DND-41 (cell line): ENCODE measurements around the gene C6orf132.

Source experiments
- ATAC-seq: fragments of 200-7000 bp; cut with Tn5 transposase; 3 replicates; pipeline ENCODE4 v1.9.1; 2021; ENCODE audit warnings: low read depth; ENCODE audit not compliant: insufficient read depth
- DNase-seq: peaks from one replicate; pipeline ENCODE4 v3.0.0-alpha.2; 2020
- H2AFZ ChIP-seq: 2 replicates; pipeline ENCODE4 v1.6.0; 2012; ENCODE audit warnings: low read depth, low read length
- H3K27ac ChIP-seq: 2 replicates; pipeline ENCODE4 v1.5.1; 2012; ENCODE audit warnings: low read length, inconsistent platforms
- H3K27me3 ChIP-seq: fragments of 200-600 bp; sonication (generic); 2 replicates; pipeline ENCODE4 v1.6.0; 2012; ENCODE audit warnings: low read length, mild to moderate bottlenecking, inconsistent platforms; ENCODE audit not compliant: insufficient read depth, poor library complexity
- H3K36me3 ChIP-seq: 2 replicates; pipeline ENCODE4 v1.5.1; 2012; ENCODE audit warnings: low read length, inconsistent platforms; ENCODE audit not compliant: insufficient read depth
- H3K4me1 ChIP-seq: 2 replicates; pipeline ENCODE4 v1.5.1; 2012; ENCODE audit warnings: mild to moderate bottlenecking, low read length; ENCODE audit not compliant: insufficient read depth
- H3K4me2 ChIP-seq: 2 replicates; pipeline ENCODE4 v1.6.0; 2012; ENCODE audit warnings: mild to moderate bottlenecking, moderate library complexity, low read length, inconsistent platforms; ENCODE audit not compliant: insufficient read depth
- H3K4me3 ChIP-seq, 2 experiments: fragments of 200-600 bp in 1 of 2; shearing (Covaris generic) in 1 of 2; 2 replicates each; pipeline ENCODE4 v1.5.1; 2012 to 2016; ENCODE audit warnings: inconsistent platforms in 2 of 2, low read length in 2 of 2, mild to moderate bottlenecking in 2 of 2, low read depth in 1 of 2, moderate library complexity in 1 of 2
- H3K79me2 ChIP-seq: 2 replicates; pipeline ENCODE4 v1.6.0; 2012; ENCODE audit warnings: low read length, inconsistent platforms; ENCODE audit not compliant: insufficient read depth
- H3K9ac ChIP-seq: 2 replicates; pipeline ENCODE4 v1.6.0; 2012; ENCODE audit warnings: low read depth, mild to moderate bottlenecking, inconsistent platforms, low read length, moderate library complexity
- H3K9me3 ChIP-seq: 2 replicates; pipeline ENCODE4 v1.5.1; 2012; ENCODE audit warnings: low read length, moderate library complexity, mild to moderate bottlenecking, inconsistent platforms; ENCODE audit not compliant: insufficient read depth, severe bottlenecking
- H4K20me1 ChIP-seq: 2 replicates; pipeline ENCODE4 v1.6.0; 2012; ENCODE audit warnings: low read length; ENCODE audit not compliant: insufficient read depth
- CTCF ChIP-seq: IDR thresholded peaks from 2 replicates; pipeline ENCODE4 v1.5.1; 2012; ENCODE audit warnings: borderline replicate concordance, low read length, moderate library complexity, mild to moderate bottlenecking; ENCODE audit not compliant: poor library complexity, severe bottlenecking; ENCODE audit errors: extremely low read depth
- EZH2 ChIP-seq: IDR thresholded peaks from 3 replicates; pipeline ENCODE4 v1.6.1; 2012; ENCODE audit warnings: borderline replicate concordance, low read depth, mild to moderate bottlenecking, moderate library complexity, low read length, inconsistent platforms; ENCODE audit not compliant: severe bottlenecking

The C6orf132 gene

GRCh38 chr6:42148058-42148457 lies 5.6 kb upstream of the C6orf132 start:
- Histone ChIP-seq H3K9me3 (no peaks in the 10 kb centered on the region), H3K4me1 (no peaks in the 10 kb centered on the region), H3K36me3 (no peaks in the 10 kb centered on the region), H3K4me3 (no peak overlapping the region), H3K9ac (no peak overlapping the region), H3K27me3 (no peaks in the 10 kb centered on the region), H3K79me2 (no peaks in the 10 kb centered on the region), H2AFZ (no peak overlapping the region), H3K27ac (no peak overlapping the region), H3K4me2 (no peak overlapping the region), H4K20me1 (no peaks in the 10 kb centered on the region)
- DNase-seq (no peak), ATAC-seq (no peak)
- no peak for TF ChIP-seq CTCF
- no peak for TF ChIP-seq EZH2

- ATAC-seq = no peak
- Histone ChIP-seq H3K4me2 (no peak overlapping the region), H3K4me3 (no peak overlapping the region)
These were observed 4.7 kb upstream of the C6orf132 start for GRCh38 chr6:42147138-42147562.

DNA sequence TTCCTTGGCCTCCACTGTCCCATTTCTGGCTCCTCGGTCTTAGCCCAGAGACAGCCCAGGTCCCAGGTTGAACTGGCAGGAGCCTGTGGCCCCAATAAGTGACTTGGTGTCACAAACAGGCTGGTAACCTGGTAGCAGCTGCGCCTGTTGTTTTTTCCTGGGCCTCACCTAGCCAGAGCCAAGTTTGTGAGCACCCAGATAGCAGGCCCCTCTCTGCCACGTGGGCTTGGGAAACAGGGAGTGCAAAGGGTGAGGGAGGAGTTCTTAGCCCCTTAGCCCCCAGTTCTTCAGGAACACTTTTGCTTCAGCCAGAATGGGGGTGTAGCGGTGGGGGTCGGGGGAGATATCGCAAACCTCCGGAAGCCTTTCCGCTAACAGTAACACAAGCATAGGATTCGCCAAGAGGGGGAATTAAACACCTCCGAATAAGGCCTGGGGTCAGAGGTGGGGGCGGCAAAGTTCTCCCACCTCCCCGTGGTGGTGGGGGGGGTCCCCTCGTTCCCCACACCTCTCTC lies 760 bp downstream of the C6orf132 start:
- H4K20me1 ChIP-seq = no peaks in the 10 kb centered on the region
- H3K27me3 ChIP-seq = no peaks in the 10 kb centered on the region
- no peak for TF ChIP-seq CTCF
- no peak for TF ChIP-seq EZH2
- H3K4me1 ChIP-seq = no peaks in the 10 kb centered on the region
- H3K27ac ChIP-seq = no peak overlapping the region
- no peak overlapping the region for H2AFZ ChIP-seq
- no peaks in the 10 kb centered on the region for H3K79me2 ChIP-seq
- no peak overlapping the region for H3K9ac ChIP-seq
- H3K9me3 ChIP-seq = no peaks in the 10 kb centered on the region
- DNase-seq (no peak), ATAC-seq (no peak)
- no peak overlapping the region for H3K4me3 ChIP-seq
- no peak overlapping the region for H3K4me2 ChIP-seq
- H3K36me3 ChIP-seq = no peaks in the 10 kb centered on the region

More at GRCh38 chr6:42147138-42147562, 4.7 kb upstream of the C6orf132 start:
- H3K9me3 ChIP-seq = no peaks in the 10 kb centered on the region
- H3K4me1 ChIP-seq = no peaks in the 10 kb centered on the region
- H3K36me3 ChIP-seq = no peaks in the 10 kb centered on the region
- no peak overlapping the region for H2AFZ ChIP-seq
- H3K27me3 ChIP-seq = no peaks in the 10 kb centered on the region
- H3K9ac ChIP-seq = no peak overlapping the region
- no peaks in the 10 kb centered on the region for H4K20me1 ChIP-seq
- TF ChIP-seq EZH2 (no peak), CTCF (no peak)
- H3K27ac ChIP-seq = no peak overlapping the region
- no peaks in the 10 kb centered on the region for H3K79me2 ChIP-seq
- DNase-seq = no peak
